H1 (cell line): ENCODE measurements around the gene CDK7. TPM values are rescaled to one million over a fixed set of nuclear protein-coding genes. Genes with fewer than 3 reads are reported as not detected.

ENCODE experiments used
- CTCF ChIA-PET: fragments of 300-600 bp; sonication (Branson Sonifier 250); formaldehyde crosslinking; loops from one replicate; lab custom pipeline; 2021; ENCODE audit not compliant: partially characterized antibody; lab: Charles Lee
- POLR2A ChIA-PET: fragments of 300-600 bp; sonication (Branson Sonifier 250); formaldehyde crosslinking; loops from one replicate; lab custom pipeline; 2021; ENCODE audit warnings: inconsistent platforms; ENCODE audit not compliant: partially characterized antibody; lab: Charles Lee
- DNase-seq, 2 experiments: peaks; one replicate each; pipeline versions ENCODE4 v3.0.0 to v3.0.0-alpha.2; 2010 to 2022; ENCODE audit warnings: low spot score in 2 of 2, low read depth in 1 of 2, mixed read lengths in 1 of 2
- FAIRE-seq: peaks from 2 replicates; lab custom pipeline; 2011; peaks lifted over from hg19 to GRCh38; lab: Jason Lieb, UNC
- H2AFZ ChIP-seq: 2 replicates; pipeline ENCODE4 v1.8.1; 2012; ENCODE audit warnings: low read length, inconsistent platforms
- H2AK5ac ChIP-seq: 2 replicates; pipeline ENCODE4 v1.6.1; 2013; ENCODE audit warnings: low read depth, low read length
- H2BK120ac ChIP-seq: replicated peaks from 2 replicates; pipeline ENCODE3; 2013; ENCODE audit warnings: low read depth, low read length, inconsistent platforms
- H2BK12ac ChIP-seq: 2 replicates; pipeline ENCODE4 v1.6.1; 2013; ENCODE audit warnings: low read depth, low read length
- H2BK15ac ChIP-seq: 2 replicates; pipeline ENCODE4 v1.6.1; 2013; ENCODE audit warnings: low read length
- H2BK20ac ChIP-seq: 2 replicates; pipeline ENCODE4 v1.6.1; 2013; ENCODE audit warnings: low read length
- H2BK5ac ChIP-seq: 2 replicates; pipeline ENCODE4 v1.6.1; 2013; ENCODE audit warnings: low read depth, low read length
- H3K14ac ChIP-seq: 2 replicates; pipeline ENCODE4 v1.6.1; 2013; ENCODE audit warnings: inconsistent platforms; ENCODE audit not compliant: insufficient read length
- H3K18ac ChIP-seq: 2 replicates; pipeline ENCODE4 v1.6.1; 2013; ENCODE audit warnings: low read length; ENCODE audit errors: extremely low read depth
- H3K23ac ChIP-seq: 2 replicates; pipeline ENCODE4 v1.6.1; 2013; ENCODE audit warnings: inconsistent platforms; ENCODE audit not compliant: insufficient read length
- H3K23me2 ChIP-seq: 2 replicates; pipeline ENCODE4 v1.6.1; 2013; ENCODE audit warnings: low read depth, low read length
- H3K27ac ChIP-seq: 2 replicates; pipeline ENCODE4 v1.6.1; 2011; ENCODE audit warnings: low read depth, low read length, inconsistent platforms
- H3K27me3 ChIP-seq, 4 experiments: replicated peaks in 1 of 4; 1 replicate in 1 of 4; 2 replicates in 3 of 4; pipeline versions ENCODE4 v1.6.1 to v1.8.1; 2011 to 2013; ENCODE audit warnings: low read length in 3 of 4, mild to moderate bottlenecking in 3 of 4, inconsistent platforms in 2 of 4, mixed read lengths in 2 of 4, moderate library complexity in 1 of 4; ENCODE audit not compliant: control insufficient read depth in 3 of 4, insufficient read depth in 3 of 4; ENCODE audit errors: extremely low read depth in 1 of 4
- H3K36me3 ChIP-seq, 4 experiments: 2 replicates each; pipeline versions ENCODE4 v1.6.1 to v1.8.1; 2011 to 2013; ENCODE audit warnings: mild to moderate bottlenecking in 4 of 4, low read length in 3 of 4, moderate library complexity in 2 of 4, control low read depth in 1 of 4, inconsistent platforms in 1 of 4; ENCODE audit not compliant: insufficient read depth in 4 of 4, control insufficient read depth in 2 of 4
- H3K4ac ChIP-seq: replicated peaks from 2 replicates; pipeline ENCODE3; 2013; ENCODE audit warnings: low read length, low read depth, mixed read lengths, inconsistent platforms; ENCODE audit not compliant: insufficient read length
- H3K4me1 ChIP-seq, 4 experiments: replicated peaks in 1 of 4; 1 replicate in 1 of 4; 2 replicates in 3 of 4; pipeline versions ENCODE4 v1.6.1 to v1.8.1; 2011 to 2013; ENCODE audit warnings: low read length in 3 of 4, inconsistent platforms in 2 of 4, mixed read lengths in 1 of 4; ENCODE audit not compliant: insufficient read depth in 4 of 4, control insufficient read depth in 3 of 4
- H3K4me2 ChIP-seq, 2 experiments: 2 replicates each; pipeline versions ENCODE4 v1.6.1 to v1.8.1; 2011 to 2013; ENCODE audit warnings: low read depth in 2 of 2, low read length in 2 of 2, control low read depth in 1 of 2, inconsistent platforms in 1 of 2, mild to moderate bottlenecking in 1 of 2; ENCODE audit not compliant: insufficient read depth in 1 of 2
- H3K4me3 ChIP-seq, 4 experiments: fragments of 200-600, 300-600 bp in 1 of 4; sonication (generic), shearing (Covaris generic), sonication (Bioruptor Twin) in 1 of 4; 2 replicates each; pipeline versions ENCODE4 v1.5.1 to v1.8.1; 2011 to 2016; ENCODE audit warnings: low read length in 4 of 4, low read depth in 3 of 4, control low read depth in 2 of 4, inconsistent platforms in 2 of 4, mild to moderate bottlenecking in 2 of 4, mixed read lengths in 1 of 4, moderate library complexity in 1 of 4; ENCODE audit not compliant: insufficient read depth in 2 of 4; ENCODE audit errors: extremely low read depth in 1 of 4
- H3K56ac ChIP-seq: replicated peaks from 2 replicates; pipeline ENCODE3; 2013; ENCODE audit warnings: low read depth, mild to moderate bottlenecking, mixed read lengths, low read length, inconsistent platforms; ENCODE audit not compliant: insufficient read length
- H3K79me1 ChIP-seq: 2 replicates; pipeline ENCODE4 v1.6.1; 2013; ENCODE audit warnings: low read depth, low read length, control low read depth
- H3K79me2 ChIP-seq, 2 experiments: 2 replicates each; pipeline versions ENCODE4 v1.6.1 to v1.8.1; 2012 to 2013; ENCODE audit warnings: low read length in 2 of 2, mild to moderate bottlenecking in 2 of 2, inconsistent platforms in 1 of 2; ENCODE audit not compliant: insufficient read depth in 2 of 2, control insufficient read depth in 1 of 2
- H3K9ac ChIP-seq, 4 experiments: replicated peaks in 1 of 4; 1 replicate in 1 of 4; 2 replicates in 3 of 4; pipeline versions ENCODE4 v1.6.1 to v1.8.1; 2011 to 2013; ENCODE audit warnings: low read depth in 3 of 4, low read length in 3 of 4, control low read depth in 2 of 4, mild to moderate bottlenecking in 2 of 4, moderate library complexity in 2 of 4, inconsistent platforms in 1 of 4; ENCODE audit errors: extremely low read depth in 1 of 4
- H3K9me3 ChIP-seq, 2 experiments: 2 replicates each; pipeline versions ENCODE4 v1.6.1 to v1.8.1; 2012 to 2013; ENCODE audit warnings: mild to moderate bottlenecking in 2 of 2, moderate library complexity in 2 of 2, control low read depth in 1 of 2, inconsistent platforms in 1 of 2, low read depth in 1 of 2, low read length in 1 of 2, mixed read lengths in 1 of 2; ENCODE audit not compliant: insufficient read depth in 2 of 2
- H4K20me1 ChIP-seq, 2 experiments: replicated peaks in 1 of 2; 2 replicates each; pipeline versions ENCODE3 to v1.8.1; 2011 to 2013; ENCODE audit warnings: inconsistent platforms in 2 of 2, low read length in 2 of 2, mild to moderate bottlenecking in 1 of 2; ENCODE audit not compliant: insufficient read depth in 2 of 2, control insufficient read depth in 1 of 2
- H4K5ac ChIP-seq: 2 replicates; pipeline ENCODE4 v1.6.1; 2013; ENCODE audit warnings: low read length, low read depth, mixed read lengths, inconsistent platforms; ENCODE audit not compliant: insufficient read length
- H4K8ac ChIP-seq: 2 replicates; pipeline ENCODE4 v1.8.0; 2013; ENCODE audit warnings: mild to moderate bottlenecking, moderate library complexity, low read length, inconsistent platforms; ENCODE audit not compliant: insufficient read depth; ENCODE audit errors: extremely low read depth
- H4K91ac ChIP-seq: replicated peaks from 2 replicates; pipeline ENCODE3; 2013; ENCODE audit warnings: low read length, mixed read lengths, inconsistent platforms; ENCODE audit not compliant: insufficient read length
- RAD21 ChIP-seq, 2 experiments: IDR thresholded peaks in 1 of 2; conservative IDR thresholded peaks in 1 of 2; 2 replicates each; pipeline ENCODE4 v1.6.1; 2011; ENCODE audit warnings: low read depth in 2 of 2, low read length in 2 of 2, improper control_type of control experiment in 1 of 2, inconsistent platforms in 1 of 2, mild to moderate bottlenecking in 1 of 2, moderate library complexity in 1 of 2
- WGBS, 2 experiments: shearing (Covaris generic) in 1 of 2; methylation state at CpG; one replicate each; pipeline versions ENCODE4 v1.1.6 to v1.1.7; 2013 to 2015; ENCODE audit warnings: low lambda C conversion rate in 2 of 2, mixed read lengths in 2 of 2, inconsistent platforms in 1 of 2, low coverage in 1 of 2, missing lambda C conversion rate in 1 of 2; ENCODE audit not compliant: insufficient replicate concordance in 2 of 2, insufficient coverage in 1 of 2, insufficient read length in 1 of 2; ENCODE audit errors: extremely low coverage in 1 of 2, missing lambda C conversion rate in 1 of 2; 5-methylcytosine and 5-hydroxymethylcytosine counted together
- polyA plus RNA-seq, 7 experiments: library from polyadenylated mRNA; depleted of rRNA in 3 of 7; stranded (reverse) in 5 of 7; unstranded in 2 of 7; fragments of >200 nt in 5 of 7; fragments of 200-250 nt in 2 of 7; gene quantifications; 1 replicate in 5 of 7; 2 replicates in 1 of 7; 4 replicates in 1 of 7; pipeline versions ENCODE4 v1.2.1 to v1.2.3, GENCODE V29; 2011 to 2013; ENCODE audit warnings: missing spikeins in 2 of 7, mixed read lengths in 2 of 7
- total RNA-seq: library from RNA; stranded (reverse); fragmentation: NEBNext Ultra II Directional; extraction: Animal tissue kit (Norgen Biotek cat#: 25700); gene quantifications from 2 replicates; pipeline ENCODE4 v1.2.1, GENCODE V29; 2021

CDK7 gene
- total and polyA plus RNA-seq, 2 of the 8 experiments (the other 6 are each of a cell fraction or from before 2014, with no cell fraction given): 39.9 to 63.4 TPM

DNA sequence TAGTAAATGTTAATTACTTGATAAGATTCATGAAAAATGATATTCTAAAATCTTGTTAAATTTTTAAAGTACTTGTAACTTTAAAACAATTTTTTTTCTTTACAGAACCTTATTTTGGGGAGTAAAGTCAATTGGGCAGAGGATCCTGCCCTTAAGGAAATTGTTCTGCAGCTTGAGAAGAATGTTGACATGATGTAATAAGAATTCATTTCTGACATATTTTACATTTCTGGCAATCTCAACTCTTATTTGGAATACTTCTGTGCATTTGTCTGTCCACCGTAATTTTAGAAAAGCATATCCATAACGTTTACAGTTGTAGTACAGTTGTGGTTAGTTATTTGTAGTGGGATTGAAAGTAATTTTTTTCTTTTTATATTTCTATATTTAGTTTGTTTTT lies 25.1 kb upstream of the CDK7 start:
- no peak overlapping the region for H4K5ac ChIP-seq
- no peaks in the 10 kb centered on the region for H3K79me1 ChIP-seq
- H4K20me1 ChIP-seq: no peaks in the 10 kb centered on the region
- H2BK20ac ChIP-seq: no peak overlapping the region
- no peak overlapping the region for H2BK120ac ChIP-seq
- no peaks in the 10 kb centered on the region for H3K4me1 ChIP-seq
- no peak overlapping the region for H2BK15ac ChIP-seq
- H3K23ac ChIP-seq: no peak overlapping the region
- no peak overlapping the region for H2AFZ ChIP-seq
- no peak overlapping the region for H2AK5ac ChIP-seq
- no peak overlapping the region for H3K18ac ChIP-seq
- H3K27me3 ChIP-seq: no peaks in the 10 kb centered on the region
- no peak overlapping the region for H3K4ac ChIP-seq
- CTCF ChIA-PET: interaction anchor here (1.3 to 1.4 kb wide), 2 partner anchors 10 to 16 kb away, joined by 3 to 5 read pairs; no protein-coding TSS in a partner anchor
- no peak overlapping the region for H3K9ac ChIP-seq
- no peak overlapping the region for H3K56ac ChIP-seq
- no peak overlapping the region for H3K27ac ChIP-seq
- POLR2A ChIA-PET: interaction anchor here (1.6 to 7.0 kb wide), 4 partner anchors 10 to 43 kb away, joined by 4 to 73 read pairs (median 16); partner anchors contain the start of genes CCNB1 and CENPH
- no peak overlapping the region for H3K14ac ChIP-seq
- no peak for FAIRE-seq
- no peaks in the 10 kb centered on the region for H3K9me3 ChIP-seq
- no peak overlapping the region for H4K8ac ChIP-seq
- H2BK12ac ChIP-seq: no peak overlapping the region
- no peaks in the 10 kb centered on the region for H3K23me2 ChIP-seq
- WGBS, 2 experiments: 95% methylated on average over 2 of the region's 2 CpGs; no CpG with 5 or more reads in 1 of the 2 experiments
- no peak overlapping the region for H3K4me3 ChIP-seq
- H4K91ac ChIP-seq: no peak overlapping the region
- no peak overlapping the region for H2BK5ac ChIP-seq
- DNase-seq: no peak
- no peaks in the 10 kb centered on the region for H3K79me2 ChIP-seq
- H3K36me3 ChIP-seq: peaks cover 0 to 56% (median 12%) of the 10 kb centered on the region in 4 experiments; a peak in 4 of 8 replicates
- H3K4me2 ChIP-seq: no peak overlapping the region
- no peak for TF ChIP-seq RAD21 (IDR thresholded peaks at IDR 0.05 in 1 of 2, conservative IDR thresholded peaks at IDR 0.05 in 1 of 2; ENCODE audit: low read depth in 2 of 2, low read length in 2 of 2)
